GM23338 (cell line): ENCODE data around the gene SH3BP4. TPM values are rescaled to one million over a fixed set of nuclear protein-coding genes. Genes with fewer than 3 reads are reported as not detected.

ENCODE experiments used
- ATAC-seq: fragments of 200-7000 bp; cut with Tn5 transposase; 3 replicates; pipeline ENCODE4 v1.9.1; 2020
- DNase-seq: peaks from one replicate; pipeline ENCODE4 v3.0.0-alpha.2; 2015; ENCODE audit warnings: low spot score
- H2AFZ ChIP-seq: fragments of 200-600 bp; sonication (generic); 2 replicates; pipeline ENCODE4 v1.8.0; 2016; ENCODE audit warnings: antibody characterized with exemption, mild to moderate bottlenecking, moderate library complexity
- H3F3A ChIP-seq: fragments of 200-600 bp; sonication (generic); replicated peaks from 2 replicates; pipeline ENCODE4 v1.8.0; 2017; ENCODE audit warnings: antibody characterized with exemption, mixed run types, low read depth
- H3K27ac ChIP-seq: fragments of 200-600 bp; sonication (generic); 2 replicates; pipeline ENCODE4 v1.6.1; 2016; ENCODE audit warnings: low read depth
- H3K27me3 ChIP-seq: fragments of 200-600 bp; sonication (generic); 2 replicates; pipeline ENCODE4 v1.8.0; 2016; ENCODE audit warnings: mild to moderate bottlenecking, mixed run types, moderate library complexity; ENCODE audit not compliant: insufficient read depth
- H3K36me3 ChIP-seq: fragments of 200-600 bp; sonication (generic); 2 replicates; pipeline ENCODE4 v1.8.0; 2016; ENCODE audit warnings: mild to moderate bottlenecking; ENCODE audit not compliant: insufficient read depth
- H3K4me1 ChIP-seq: fragments of 200-600 bp; sonication (generic); 2 replicates; pipeline ENCODE4 v1.8.0; 2016; ENCODE audit warnings: mild to moderate bottlenecking, moderate library complexity; ENCODE audit not compliant: insufficient read depth
- H3K4me2 ChIP-seq: fragments of 200-600 bp; sonication (generic); 2 replicates; pipeline ENCODE4 v1.7.1; 2017; ENCODE audit warnings: mixed run types
- H3K4me3 ChIP-seq: fragments of 200-600 bp; sonication (generic); 2 replicates; pipeline ENCODE4 v1.6.1; 2016; ENCODE audit warnings: mixed run types
- H3K79me2 ChIP-seq: fragments of 200-600 bp; sonication (generic); replicated peaks from 2 replicates; pipeline ENCODE4 v1.8.0; 2017; ENCODE audit warnings: mild to moderate bottlenecking; ENCODE audit not compliant: insufficient read depth
- H3K9me2 ChIP-seq: fragments of 200-600 bp; sonication (generic); 2 replicates; pipeline ENCODE4 v1.8.0; 2017; ENCODE audit not compliant: insufficient read depth
- H4K20me1 ChIP-seq: fragments of 200-600 bp; sonication (generic); replicated peaks from 2 replicates; pipeline ENCODE4 v1.8.0; 2017; ENCODE audit warnings: mild to moderate bottlenecking; ENCODE audit not compliant: insufficient read depth
- H3K27ac Mint-ChIP-seq: 2 replicates; pipeline ENCODE4 v1.8.0; 2020; ENCODE audit warnings: inconsistent platforms, mild to moderate bottlenecking, moderate library complexity, mixed read lengths
- H3K27me3 Mint-ChIP-seq: 3 replicates; pipeline ENCODE4 v1.8.0; 2022; ENCODE audit warnings: low read depth, mild to moderate bottlenecking, moderate library complexity, mixed read lengths, inconsistent platforms; ENCODE audit not compliant: insufficient read depth, poor library complexity
- H3K36me3 Mint-ChIP-seq: 3 replicates; pipeline ENCODE4 v1.8.0; 2021; ENCODE audit warnings: low read depth, mild to moderate bottlenecking, inconsistent platforms, moderate library complexity, mixed read lengths
- H3K4me1 Mint-ChIP-seq: 3 replicates; pipeline ENCODE4 v1.8.0; 2020; ENCODE audit warnings: mild to moderate bottlenecking, inconsistent platforms, mixed read lengths
- H3K4me3 Mint-ChIP-seq: 3 replicates; pipeline ENCODE4 v1.8.0; 2021; ENCODE audit warnings: moderate library complexity, mild to moderate bottlenecking, inconsistent platforms, mixed read lengths
- H3K9me3 Mint-ChIP-seq: 3 replicates; pipeline ENCODE4 v1.8.0; 2020; ENCODE audit warnings: moderate library complexity, mild to moderate bottlenecking, inconsistent platforms, mixed read lengths
- CREB1 ChIP-seq: fragments of 250-450 bp; sonication (Bioruptor Pico); IDR thresholded peaks from 2 replicates; pipeline ENCODE4 v1.5.0; 2020; ENCODE audit warnings: low read depth, mild to moderate bottlenecking, moderate library complexity
- EZH2phosphoT487 ChIP-seq: fragments of 200-600 bp; sonication (generic); IDR thresholded peaks from one replicate; pipeline ENCODE4 v1.8.1; 2018; ENCODE audit warnings: antibody characterized with exemption; ENCODE audit not compliant: unreplicated experiment
- NANOG ChIP-seq: IDR thresholded peaks from 2 replicates; pipeline ENCODE4 v1.6.1; 2016; ENCODE audit warnings: antibody characterized with exemption, borderline replicate concordance
- POLR2AphosphoS5 ChIP-seq: IDR thresholded peaks from 2 replicates; pipeline ENCODE4 v1.6.1; 2016; ENCODE audit warnings: antibody characterized with exemption, low read depth
- STAT1 ChIP-seq: IDR thresholded peaks from one replicate; pipeline ENCODE4 v1.6.1; 2016; ENCODE audit warnings: antibody characterized with exemption; ENCODE audit not compliant: unreplicated experiment
- ZNF114 ChIP-seq: fragments of 250-450 bp; sonication (Bioruptor Pico); IDR thresholded peaks from 2 replicates; pipeline ENCODE4 v1.5.0; 2020; ENCODE audit warnings: mild to moderate bottlenecking, moderate library complexity
- ZNF331 ChIP-seq: fragments of 250-450 bp; sonication (Bioruptor Pico); IDR thresholded peaks from 2 replicates; pipeline ENCODE4 v1.5.0; 2020; ENCODE audit warnings: low read depth, mild to moderate bottlenecking, moderate library complexity
- polyA plus RNA-seq: library from polyadenylated mRNA; unstranded; fragments of >200 nt; fragmentation: Nextera tagmentation; extraction: Ambion mirVana; gene quantifications from 2 replicates; pipeline ENCODE4 v1.2.1, GENCODE V29; 2016
- total RNA-seq: library from RNA; depleted of rRNA; stranded (reverse); fragments of >200 nt; shearing (Covaris generic); gene quantifications from 2 replicates; pipeline ENCODE4 v1.2.3, GENCODE V29; 2014

The SH3BP4 gene
- total and polyA plus RNA-seq, 2 experiments from 2014 or later = 15.6 to 50.9 TPM

GRCh38 chr2:234992624-234993349 is 41.0 kb downstream of the SH3BP4 start:
- H3K4me2 ChIP-seq = no peak overlapping the region
- H2AFZ ChIP-seq = no peak overlapping the region
- H3K9me2 ChIP-seq = peaks cover 3% of the 10 kb centered on the region; the same call in 1 of the 2 replicates
- peaks cover 4% of the 10 kb centered on the region; the same call in 1 of the 2 replicates for H4K20me1 ChIP-seq
- H3K4me3 ChIP-seq = no peak overlapping the region
- Mint-ChIP-seq H3K4me1 (peaks cover 39% of the 10 kb centered on the region), H3K27me3 (peaks cover 13% of the 10 kb centered on the region), H3K9me3 (no peaks in the 10 kb centered on the region; the same call in 2 of the 3 replicates), H3K4me3 (no peak overlapping the region), H3K27ac (peak overlapping the region; percentile 60; the same call in 1 of the 2 replicates), H3K36me3 (peaks cover 27% of the 10 kb centered on the region; the same call in 2 of the 3 replicates)
- TF ChIP-seq STAT1 = no peak
- TF ChIP-seq ZNF331 (CRISPR knock-in tag) = no peak
- TF ChIP-seq POLR2AphosphoS5 = no peak
- TF ChIP-seq ZNF114 (CRISPR knock-in tag) = no peak
- no peak for TF ChIP-seq NANOG
- no peaks in the 10 kb centered on the region for H3F3A ChIP-seq
- peaks cover 91% of the 10 kb centered on the region for H3K79me2 ChIP-seq
- no peaks in the 10 kb centered on the region for H3K36me3 ChIP-seq
- no peaks in the 10 kb centered on the region for H3K27me3 ChIP-seq
- peaks cover 33% of the 10 kb centered on the region for H3K4me1 ChIP-seq
- ATAC-seq (no peak), DNase-seq (no peak)
- H3K27ac ChIP-seq = no peak overlapping the region

DNA sequence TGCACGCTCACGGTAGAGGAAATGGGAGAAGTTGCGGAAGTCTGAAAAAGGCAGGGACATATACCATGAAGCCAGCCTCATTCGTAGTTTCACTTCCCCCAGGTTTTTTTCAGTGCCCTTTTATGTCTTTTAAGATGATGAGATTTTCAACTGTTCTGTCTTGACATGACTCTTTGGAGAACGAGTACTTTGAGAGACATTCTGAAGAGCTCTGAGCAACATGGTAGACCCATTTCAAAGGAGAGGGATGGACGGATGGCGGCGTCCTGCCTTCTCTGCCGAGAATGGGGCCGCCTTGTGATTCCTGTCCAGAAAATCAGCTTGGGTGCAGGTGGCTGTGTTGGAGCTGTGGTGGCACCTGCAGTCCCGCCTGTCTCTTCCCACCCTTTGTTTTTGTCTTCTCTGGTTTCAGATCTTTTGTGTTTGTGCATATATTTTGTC is 41.7 kb downstream of the SH3BP4 start:
- H3K36me3 Mint-ChIP-seq = peaks cover 30% of the 10 kb centered on the region
- no peak overlapping the region; the same call in 1 of the 2 replicates for H3K27ac Mint-ChIP-seq
- Histone ChIP-seq H4K20me1 (peaks cover 4% of the 10 kb centered on the region; the same call in 1 of the 2 replicates), H2AFZ (no peak overlapping the region), H3K4me2 (no peak overlapping the region), H3K27me3 (no peaks in the 10 kb centered on the region), H3K4me1 (peaks cover 38% of the 10 kb centered on the region), H3F3A (no peaks in the 10 kb centered on the region), H3K36me3 (no peaks in the 10 kb centered on the region), H3K27ac (no peak overlapping the region), H3K4me3 (no peak overlapping the region), H3K9me2 (no peaks in the 10 kb centered on the region), H3K79me2 (peaks cover 91% of the 10 kb centered on the region)
- DNase-seq (no peak), ATAC-seq (no peak)
- peaks cover 13% of the 10 kb centered on the region for H3K27me3 Mint-ChIP-seq
- no peaks in the 10 kb centered on the region; the same call in 2 of the 3 replicates for H3K9me3 Mint-ChIP-seq
- H3K4me1 Mint-ChIP-seq = peaks cover 44% of the 10 kb centered on the region
- H3K4me3 Mint-ChIP-seq = no peak overlapping the region; the same call in 2 of the 3 replicates
- TF ChIP-seq CREB1 = no peak
- TF ChIP-seq POLR2AphosphoS5 = no peak
- TF ChIP-seq ZNF331 (CRISPR knock-in tag) = no peak
- TF ChIP-seq STAT1 = no peak
- no peak for TF ChIP-seq NANOG

GRCh38 chr2:234994438-234995321 is 42.9 kb downstream of the SH3BP4 start:
- H3K27ac ChIP-seq = peak overlapping the region; percentile 90; the same call in 1 of the 2 replicates
- H4K20me1 ChIP-seq = peaks cover 2% of the 10 kb centered on the region; the same call in 1 of the 2 replicates
- no peak for DNase-seq
- no peak for TF ChIP-seq EZH2phosphoT487

More at GRCh38 chr2:234994438-234995321, 42.9 kb downstream of the SH3BP4 start:
- 0 out of 2 replicates have a peak overlapping the region, but pooled peaks have one; percentile 20 for H3K4me2 ChIP-seq
- no peaks in the 10 kb centered on the region for H3K36me3 ChIP-seq
- ATAC-seq = no peak
- Mint-ChIP-seq H3K9me3 (no peaks in the 10 kb centered on the region; the same call in 2 of the 3 replicates), H3K27ac (peak overlapping the region; percentile 93; the same call in 1 of the 2 replicates), H3K4me3 (no peak overlapping the region; the same call in 2 of the 3 replicates), H3K36me3 (peaks cover 32% of the 10 kb centered on the region), H3K4me1 (peaks cover 54% of the 10 kb centered on the region), H3K27me3 (peaks cover 13% of the 10 kb centered on the region)
- no peak overlapping the region for H2AFZ ChIP-seq
- H3K79me2 ChIP-seq = peaks cover 91% of the 10 kb centered on the region
- H3K4me3 ChIP-seq = no peak overlapping the region
- H3K27me3 ChIP-seq = no peaks in the 10 kb centered on the region
- H3K9me2 ChIP-seq = no peaks in the 10 kb centered on the region
- H3K4me1 ChIP-seq = peaks cover 49% of the 10 kb centered on the region
- H3F3A ChIP-seq = 0 out of 2 replicates have a peak, but pooled peaks cover 3% of the 10 kb centered on the region
